Dermis microvascular lymphatic vessel endothelial cell (primary cell): ENCODE data around the gene ZNFX1. TPM values are rescaled to one million over a fixed set of nuclear protein-coding genes. Genes with fewer than 3 reads are reported as not detected.
"Not testable (repeated sequence)": the region's sequence is repeated elsewhere in the genome, so short reads cannot be mapped to it uniquely, and the experiment has no call there.

ENCODE experiments used
- DNase-seq, 2 donors: peaks; one replicate each; pipeline versions ENCODE4 v3.0.0 to v3.0.0-alpha.2; 2010; ENCODE audit warnings: low read depth in 2 of 2
- total RNA-seq: library from RNA; depleted of rRNA; stranded (reverse); fragments of >200 nt; gene quantifications from 2 replicates; pipeline ENCODE4 v1.2.1, GENCODE V29; 2014

ZNFX1 gene
- total RNA-seq, 1 donor from 2014 or later: 22.5 TPM

- peak; percentile 80 to 90 for DNase-seq
Observed at GRCh38 chr20:49216991-49217578, 60.8 kb downstream of the ZNFX1 start.

GRCh38 chr20:49215232-49215631, 62.6 kb downstream of the ZNFX1 start:
- no peak for DNase-seq

DNA sequence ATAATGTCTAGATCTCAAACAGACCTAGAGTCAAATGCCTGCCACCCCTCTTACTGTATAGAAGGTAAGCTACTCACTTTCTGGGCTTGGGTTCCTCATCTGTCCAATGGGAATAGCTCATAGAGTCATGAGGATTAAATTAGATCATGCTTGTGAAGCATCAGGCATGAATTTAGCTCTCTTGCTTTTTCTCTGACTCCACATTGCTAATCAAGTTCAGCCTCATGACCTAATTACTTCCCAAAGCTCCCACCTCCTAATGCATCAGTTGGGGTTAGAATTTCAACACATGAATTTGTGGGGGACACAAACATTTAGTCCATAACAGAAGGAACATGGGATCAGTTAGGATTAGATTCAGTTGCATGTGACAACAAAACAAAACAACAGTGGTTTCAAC, 63.3 kb downstream of the ZNFX1 start:
- DNase-seq: no peak

DNA sequence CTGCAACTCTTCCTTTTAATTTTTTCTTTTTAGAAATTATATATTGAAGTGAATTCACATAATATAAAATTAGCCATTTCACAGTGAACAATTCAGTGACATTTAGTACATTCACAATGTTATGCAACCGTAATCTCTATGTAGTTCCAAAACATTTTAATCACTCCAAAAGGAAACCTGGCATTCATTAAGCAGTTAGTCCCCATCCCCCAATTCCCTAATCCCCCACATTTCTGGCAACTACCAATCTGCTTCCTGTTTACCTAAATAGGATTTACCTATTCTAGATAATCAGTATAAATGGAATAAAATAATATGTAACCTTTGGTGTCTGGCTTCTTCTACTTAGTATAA, 67.1 kb downstream of the ZNFX1 start:
- no peak for DNase-seq

GRCh38 chr20:49210101-49210756, 67.6 kb downstream of the ZNFX1 start:
- DNase-seq: no peak

- DNase-seq: no peak
Observed at GRCh38 chr20:49207076-49207475, 70.8 kb downstream of the ZNFX1 start.

GRCh38 chr20:49203746-49204145, 74.1 kb downstream of the ZNFX1 start:
- DNase-seq: no peak

DNA sequence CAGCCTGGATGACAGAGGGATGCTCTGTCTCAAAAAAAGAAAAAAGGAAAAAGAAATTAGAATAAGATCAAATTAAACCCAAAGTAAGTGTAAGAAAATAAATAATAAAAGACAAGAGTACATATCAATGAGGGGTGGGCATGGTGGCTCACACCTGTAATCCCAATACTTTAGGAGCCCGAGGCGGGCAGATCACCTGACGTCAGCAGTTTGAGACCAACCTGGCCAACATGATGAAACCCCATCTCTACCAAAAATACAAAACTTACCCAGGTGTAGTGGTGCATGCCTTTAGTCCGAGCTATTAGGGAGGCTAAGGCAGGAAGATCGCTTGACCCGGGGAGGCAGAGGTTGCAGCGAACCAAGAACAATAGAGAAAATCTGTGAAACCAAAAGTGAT, 74.8 kb downstream of the ZNFX1 start:
- DNase-seq: no peak

GRCh38 chr20:49199729-49200293, 78.0 kb downstream of the ZNFX1 start:
- no peak for DNase-seq

GRCh38 chr20:49192944-49193518, 84.8 kb downstream of the ZNFX1 start:
- not testable (repeated sequence) for DNase-seq

Other genes starting within 250 kb of the ZNFX1 start
- gene CSE1L, start 231.7 kb downstream of the ZNFX1 start, total RNA-seq: 55.9 and 82.3 TPM in 2 replicates
- 38.0 and 50.1 TPM in 2 replicates for gene STAU1, start 89.7 kb downstream of the ZNFX1 start, total RNA-seq
- 20.0 and 24.1 TPM in 2 replicates for gene DDX27, start 58.6 kb downstream of the ZNFX1 start, total RNA-seq
- gene KCNB1, start 204.6 kb upstream of the ZNFX1 start, total RNA-seq: under 0.01 TPM in 1 of 2 replicates, not detected in the other